ENCODE results near the gene CDIPT. TPM values are rescaled to one million over a fixed set of nuclear protein-coding genes. Genes with fewer than 3 reads are reported as not detected.

The CDIPT gene
- total and polyA plus RNA-seq, 2 of the 13 experiments (the other 11 are each of a cell fraction or from before 2014, with no cell fraction given), result 54.9 to 97.5 TPM

- TF ChIP-seq SNAPC4 (CRISPR knock-in tag; IDR thresholded peaks at IDR 0.05) (no peak), ZNF33A (CRISPR knock-in tag; IDR thresholded peaks at IDR 0.05; ENCODE audit: borderline replicate concordance) (0 out of 2 replicates have a peak, but pooled peaks have one; percentile 30), ZSCAN20 (CRISPR knock-in tag; IDR thresholded peaks at IDR 0.05; ENCODE audit: borderline replicate concordance) (peak; percentile 35; the same call in 1 of the 2 replicates), CENPX (CRISPR knock-in tag; IDR thresholded peaks at IDR 0.05) (no peak), FOXM1 (CRISPR knock-in tag; IDR thresholded peaks at IDR 0.05) (0 out of 2 replicates have a peak, but pooled peaks have one; percentile 41), SOX13 (IDR thresholded peaks at IDR 0.05) (no peak), SOX13 (CRISPR knock-in tag; conservative IDR thresholded peaks at IDR 0.05 in 1 of 2, IDR thresholded peaks at IDR 0.05 in 1 of 2) (peak in 1 of 2 experiments; percentile 63; a peak in 2 of 4 replicates), MAFK (conservative IDR thresholded peaks at IDR 0.05 in 1 of 2, IDR thresholded peaks at IDR 0.05 in 1 of 2; ENCODE audit: low read length in 2 of 2) (no peak), NR3C1 (CRISPR knock-in tag; IDR thresholded peaks at IDR 0.05) (no peak), ZNF570 (CRISPR knock-in tag; IDR thresholded peaks at IDR 0.05; ENCODE audit: borderline replicate concordance) (no peak), ZNF746 (CRISPR knock-in tag; IDR thresholded peaks at IDR 0.05) (0 out of 2 replicates have a peak, but pooled peaks have one; percentile 69), RXRB (CRISPR knock-in tag; IDR thresholded peaks at IDR 0.05; ENCODE audit: borderline replicate concordance) (peak; percentile 92; the same call in 1 of the 2 replicates), ZBTB42 (CRISPR knock-in tag; IDR thresholded peaks at IDR 0.05) (peak; percentile 86; the same call in 1 of the 2 replicates), ZNF558 (CRISPR knock-in tag; IDR thresholded peaks at IDR 0.05; ENCODE audit: borderline replicate concordance) (no peak; the same call in 1 of the 2 replicates), ADNP (CRISPR knock-in tag; IDR thresholded peaks at IDR 0.05) (no peak), ZKSCAN8 (CRISPR knock-in tag; IDR thresholded peaks at IDR 0.05; ENCODE audit: borderline replicate concordance) (peak; percentile 82; the same call in 1 of the 2 replicates), ZNF552 (CRISPR knock-in tag; IDR thresholded peaks at IDR 0.05; ENCODE audit: borderline replicate concordance) (no peak), HNRNPUL1 (IDR thresholded peaks at IDR 0.05; ENCODE audit: low read depth, low read length) (no peak)
- TF ChIP-seq, protein P1, sequence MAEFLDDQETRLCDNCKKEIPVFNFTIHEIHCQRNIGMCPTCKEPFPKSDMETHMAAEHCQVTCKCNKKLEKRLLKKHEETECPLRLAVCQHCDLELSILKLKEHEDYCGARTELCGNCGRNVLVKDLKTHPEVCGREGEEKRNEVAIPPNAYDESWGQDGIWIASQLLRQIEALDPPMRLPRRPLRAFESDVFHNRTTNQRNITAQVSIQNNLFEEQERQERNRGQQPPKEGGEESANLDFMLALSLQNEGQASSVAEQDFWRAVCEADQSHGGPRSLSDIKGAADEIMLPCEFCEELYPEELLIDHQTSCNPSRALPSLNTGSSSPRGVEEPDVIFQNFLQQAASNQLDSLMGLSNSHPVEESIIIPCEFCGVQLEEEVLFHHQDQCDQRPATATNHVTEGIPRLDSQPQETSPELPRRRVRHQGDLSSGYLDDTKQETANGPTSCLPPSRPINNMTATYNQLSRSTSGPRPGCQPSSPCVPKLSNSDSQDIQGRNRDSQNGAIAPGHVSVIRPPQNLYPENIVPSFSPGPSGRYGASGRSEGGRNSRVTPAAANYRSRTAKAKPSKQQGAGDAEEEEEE (CRISPR knock-in tag; IDR thresholded peaks at IDR 0.05; ENCODE audit: borderline replicate concordance), result no peak
These were observed at the start of gene CDIPT (continued) for GRCh38 chr16:29862884-29863668.
